ENCODE results near the gene CFAP45. TPM values are rescaled to one million over a fixed set of nuclear protein-coding genes. Genes with fewer than 3 reads are reported as not detected.
A peak's percentile ranks its signal among the peaks of the same experiment; 100 is the strongest.

CFAP45 gene
- total and polyA plus RNA-seq, 9 of the 15 experiments (the other 6 are each of a cell fraction or from before 2014, with no cell fraction given): 0.65 to 2.4 (median 1.5) TPM

- TF ChIP-seq SRSF3 (IDR thresholded peaks at IDR 0.05; ENCODE audit: insufficient read depth, low read length): no peak; the same call in 1 of the 2 replicates
- TF ChIP-seq CREBBP (IDR thresholded peaks at IDR 0.05; ENCODE audit: low read depth, low read length): no peak
- no peak for TF ChIP-seq ZBTB5 (IDR thresholded peaks at IDR 0.05)
- no peak for TF ChIP-seq PREB (CRISPR knock-in tag; IDR thresholded peaks at IDR 0.05)
- no peak; the same call in 1 of the 2 replicates for TF ChIP-seq GATAD2B (IDR thresholded peaks at IDR 0.05; ENCODE audit: borderline replicate concordance)
- peak; percentile 56 for TF ChIP-seq GABPB1 (CRISPR knock-in tag; IDR thresholded peaks at IDR 0.05)
- TF ChIP-seq CHAMP1 (IDR thresholded peaks at IDR 0.05): no peak
- peak in 1 of 2 experiments; percentile 39; a peak in 1 of 4 replicates for TF ChIP-seq KDM4B (IDR thresholded peaks at IDR 0.05; ENCODE audit: borderline replicate concordance in 2 of 2, low read depth in 1 of 2)
- peak; percentile 96 for TF ChIP-seq POLR2AphosphoS5 (IDR thresholded peaks at IDR 0.05; ENCODE audit: control insufficient read depth, insufficient read depth, low read depth, low read length)
- no peak for TF ChIP-seq CBX2 (IDR thresholded peaks at IDR 0.05; ENCODE audit: insufficient read depth, low read length, poor library complexity, severe bottlenecking)
- TF ChIP-seq FOXK1 (CRISPR knock-in tag; IDR thresholded peaks at IDR 0.05; ENCODE audit: borderline replicate concordance): no peak; the same call in 1 of the 2 replicates
- TF ChIP-seq ZNF133 (CRISPR knock-in tag; IDR thresholded peaks at IDR 0.05): no peak
These were observed 25.1 kb upstream of the CFAP45 start, which contains the start of gene TAGLN2 (continued) for GRCh38 chr1:159924791-159925718.

Data from K562 (cell line).